Neural progenitor cell (in vitro differentiated cells): ENCODE measurements around the gene CDA.

ENCODE experiments used
- CTCF ChIP-seq: fragments of 200-600 bp; sonication (generic); IDR thresholded peaks from 2 replicates; pipeline ENCODE4 v1.5.1; 2017; ENCODE audit warnings: antibody characterized with exemption, mild to moderate bottlenecking
- EZH2 ChIP-seq: fragments of 200-600 bp; sonication (generic); IDR thresholded peaks from 2 replicates; pipeline ENCODE4 v1.6.1; 2017; ENCODE audit warnings: antibody characterized with exemption, mild to moderate bottlenecking, moderate library complexity

- no peak for TF ChIP-seq EZH2
- TF ChIP-seq CTCF: no peak
These were observed 14.9 kb upstream of the CDA start for GRCh38 chr1:20573987-20574386.
